WI38 (cell line): ENCODE measurements around the gene ZNF230.
A peak's percentile ranks its signal among the peaks of the same experiment; 100 is the strongest.

Experiments
- H3K4me3 ChIP-seq: 2 replicates; pipeline ENCODE4 v1.5.1; 2011; ENCODE audit warnings: low read depth, mild to moderate bottlenecking, control low read depth, low read length
- TF ChIP-seq, protein P1 (sequence below): IDR thresholded peaks from 2 replicates; pipeline ENCODE4 v1.5.1; 2012; ENCODE audit warnings: low read depth, mild to moderate bottlenecking, control low read depth, low read length

ZNF230 gene

DNA sequence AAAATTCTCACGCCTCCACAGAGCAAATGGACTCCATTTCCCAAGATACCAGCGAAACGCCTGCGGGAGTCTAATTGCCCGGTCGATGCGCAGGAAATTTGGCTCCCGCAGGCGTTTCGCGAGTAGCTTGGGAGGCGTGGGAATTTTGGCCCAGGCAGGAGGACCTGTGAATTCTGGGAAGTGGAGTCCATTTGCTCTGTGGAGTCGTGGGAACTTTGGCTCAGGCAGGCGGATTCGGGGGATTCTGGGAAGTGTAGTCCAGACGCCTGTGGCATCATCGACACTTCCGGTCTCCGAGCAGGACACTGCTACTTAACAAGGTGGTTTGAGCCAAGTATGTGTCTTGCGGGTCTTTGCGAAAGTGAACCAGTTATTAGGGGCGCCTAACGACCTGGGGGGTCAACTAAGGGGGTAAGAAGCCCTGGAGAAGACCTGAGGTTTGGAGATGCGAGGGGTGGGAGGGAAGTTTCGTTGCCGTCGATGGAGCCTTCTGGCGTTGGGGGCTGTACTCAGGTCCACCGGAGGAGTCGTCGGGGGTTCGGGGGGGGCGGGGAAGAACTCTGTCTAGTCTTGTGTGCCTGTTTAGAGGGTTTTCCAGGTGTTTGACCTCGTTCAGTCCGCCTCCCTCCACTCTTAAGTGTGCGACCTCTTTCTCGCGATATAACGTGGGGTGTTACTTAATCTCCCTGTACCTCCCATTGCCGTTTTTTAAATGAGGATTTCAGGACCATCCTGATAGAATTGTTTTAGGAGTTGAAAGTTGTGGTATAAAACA, 18.7 kb upstream of the ZNF230 start, which contains the start of gene ZNF155:
ZNF155 (plus strand) TSS at position 277 of the 775 bp plus-strand sequence. CDS start 4,356 bp downstream, outside the sequence.
- peak within 1 kb of the TSS; percentile 89 for H3K4me3 ChIP-seq
- TF ChIP-seq, protein P1, sequence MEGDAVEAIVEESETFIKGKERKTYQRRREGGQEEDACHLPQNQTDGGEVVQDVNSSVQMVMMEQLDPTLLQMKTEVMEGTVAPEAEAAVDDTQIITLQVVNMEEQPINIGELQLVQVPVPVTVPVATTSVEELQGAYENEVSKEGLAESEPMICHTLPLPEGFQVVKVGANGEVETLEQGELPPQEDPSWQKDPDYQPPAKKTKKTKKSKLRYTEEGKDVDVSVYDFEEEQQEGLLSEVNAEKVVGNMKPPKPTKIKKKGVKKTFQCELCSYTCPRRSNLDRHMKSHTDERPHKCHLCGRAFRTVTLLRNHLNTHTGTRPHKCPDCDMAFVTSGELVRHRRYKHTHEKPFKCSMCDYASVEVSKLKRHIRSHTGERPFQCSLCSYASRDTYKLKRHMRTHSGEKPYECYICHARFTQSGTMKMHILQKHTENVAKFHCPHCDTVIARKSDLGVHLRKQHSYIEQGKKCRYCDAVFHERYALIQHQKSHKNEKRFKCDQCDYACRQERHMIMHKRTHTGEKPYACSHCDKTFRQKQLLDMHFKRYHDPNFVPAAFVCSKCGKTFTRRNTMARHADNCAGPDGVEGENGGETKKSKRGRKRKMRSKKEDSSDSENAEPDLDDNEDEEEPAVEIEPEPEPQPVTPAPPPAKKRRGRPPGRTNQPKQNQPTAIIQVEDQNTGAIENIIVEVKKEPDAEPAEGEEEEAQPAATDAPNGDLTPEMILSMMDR, result no peak

DNA sequence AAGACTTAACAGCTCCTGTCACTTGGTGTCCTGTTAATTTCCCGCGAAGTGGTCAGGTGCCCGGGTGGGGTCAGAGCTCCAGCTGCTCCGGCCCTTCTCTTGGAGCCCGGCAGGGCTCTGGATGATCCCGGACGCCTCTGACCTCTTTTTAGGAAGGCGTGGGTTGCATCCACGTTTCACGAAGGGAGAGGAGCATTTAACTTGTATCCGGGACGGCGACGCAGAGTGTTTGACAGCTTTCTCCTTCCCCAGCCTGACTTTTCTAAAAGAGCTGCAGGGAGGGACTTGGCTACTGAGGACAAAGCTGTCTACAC, 18.1 kb upstream of the ZNF230 start:
- TF ChIP-seq, protein P1, result no peak
- H3K4me3 ChIP-seq, result peak overlapping the region; percentile 89

DNA sequence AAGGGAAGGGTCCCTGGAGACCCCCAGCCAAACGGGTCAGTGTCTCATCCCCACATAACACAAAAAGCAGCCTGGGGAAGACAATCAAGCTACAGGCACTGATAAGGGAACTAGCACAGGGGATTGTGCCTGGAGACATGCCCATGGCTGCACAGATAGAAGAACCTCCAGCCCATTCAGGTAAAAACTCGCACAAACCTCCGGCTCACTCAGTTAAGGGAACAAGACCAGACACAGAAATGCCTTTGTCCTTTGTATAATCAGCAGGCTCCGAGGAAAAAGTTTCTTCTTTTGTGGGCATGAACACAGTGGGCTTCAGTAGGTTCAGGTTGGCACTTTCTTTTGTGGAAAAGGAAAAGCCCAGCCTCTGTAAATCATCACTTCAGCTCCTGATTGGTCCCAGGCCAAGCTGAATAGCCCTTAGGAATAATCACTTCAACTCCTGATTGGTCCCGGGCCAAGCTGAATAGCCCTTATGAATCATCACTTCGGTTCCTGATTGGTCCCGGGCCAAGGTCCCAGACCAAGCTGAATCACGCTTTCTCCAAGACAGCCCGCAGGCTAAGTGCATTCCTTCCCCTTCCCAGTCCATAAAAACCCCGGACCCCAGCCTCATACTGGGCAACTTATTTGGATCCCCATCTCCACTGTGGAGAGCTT, 5.0 kb upstream of the ZNF230 start:
- TF ChIP-seq, protein P1, result no peak
- no peak overlapping the region for H3K4me3 ChIP-seq

DNA sequence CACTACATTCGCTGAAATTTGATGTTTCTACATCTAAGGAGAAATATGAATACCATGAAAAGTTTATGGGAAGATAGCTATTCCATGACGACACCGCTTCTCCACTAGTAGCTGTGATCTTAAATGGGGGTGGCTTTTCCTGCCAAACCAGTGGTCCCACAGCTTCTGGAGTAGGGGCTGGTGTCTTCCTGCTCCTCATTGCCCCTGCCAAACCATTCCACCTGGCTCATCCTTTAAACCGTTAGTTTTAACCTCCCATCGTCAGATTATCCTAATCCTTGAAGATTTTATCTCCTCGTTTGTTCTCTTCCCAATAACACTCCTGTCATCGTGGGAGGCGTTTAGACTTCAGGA, 568 bp upstream of the ZNF230 start:
- H3K4me3 ChIP-seq, result peak overlapping the region; percentile 93
- TF ChIP-seq, protein P1, result no peak

DNA sequence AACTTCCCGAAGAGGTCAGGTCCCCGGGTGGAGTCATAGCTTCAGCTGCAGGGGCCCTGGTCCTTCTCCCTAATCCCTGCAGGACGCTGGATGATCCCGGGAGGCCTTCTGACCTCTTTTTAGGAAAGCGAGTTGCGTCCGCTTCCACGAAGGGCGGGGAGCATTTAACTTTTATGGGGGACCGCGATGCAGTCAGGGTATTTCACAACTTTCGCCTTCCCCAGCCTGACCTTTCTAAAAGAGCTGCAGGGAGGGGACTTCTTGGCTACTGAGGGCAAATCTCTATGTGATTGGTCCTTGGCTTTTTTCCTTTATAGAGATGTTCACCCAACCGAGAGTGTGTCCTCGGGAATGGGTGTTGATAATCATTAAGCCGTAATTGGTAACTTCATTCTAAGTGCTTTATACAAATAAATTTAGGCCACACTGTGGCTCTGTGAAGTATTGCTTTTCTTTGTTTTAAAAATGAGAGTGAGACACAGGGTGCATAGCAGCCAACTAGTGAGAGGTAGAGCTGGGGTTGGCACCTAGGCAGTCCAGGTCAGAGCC, 778 bp downstream of the ZNF230 start:
- peak overlapping the region; percentile 93 for H3K4me3 ChIP-seq
- TF ChIP-seq, protein P1, result no peak

DNA sequence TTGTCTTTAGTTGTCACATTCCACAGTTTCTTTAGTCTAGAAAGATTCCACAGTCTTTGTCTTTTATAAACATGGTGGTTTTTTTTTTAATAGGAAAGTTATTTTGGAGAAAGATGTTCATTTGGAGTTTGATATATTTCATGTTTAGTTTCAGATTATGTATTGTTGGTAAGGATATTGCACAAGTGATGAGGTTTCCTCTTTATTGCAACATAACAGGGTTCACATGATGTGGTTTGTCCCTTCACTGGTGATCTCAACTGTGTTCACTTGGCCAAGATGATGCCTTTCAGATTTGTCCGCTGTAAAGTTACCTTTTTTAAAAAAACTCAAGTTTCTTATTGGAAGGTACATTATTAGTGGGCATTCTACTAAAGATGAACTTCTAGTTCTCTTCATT, 3.2 kb downstream of the ZNF230 start:
- H3K4me3 ChIP-seq, result no peak overlapping the region
- TF ChIP-seq, protein P1, result no peak

DNA sequence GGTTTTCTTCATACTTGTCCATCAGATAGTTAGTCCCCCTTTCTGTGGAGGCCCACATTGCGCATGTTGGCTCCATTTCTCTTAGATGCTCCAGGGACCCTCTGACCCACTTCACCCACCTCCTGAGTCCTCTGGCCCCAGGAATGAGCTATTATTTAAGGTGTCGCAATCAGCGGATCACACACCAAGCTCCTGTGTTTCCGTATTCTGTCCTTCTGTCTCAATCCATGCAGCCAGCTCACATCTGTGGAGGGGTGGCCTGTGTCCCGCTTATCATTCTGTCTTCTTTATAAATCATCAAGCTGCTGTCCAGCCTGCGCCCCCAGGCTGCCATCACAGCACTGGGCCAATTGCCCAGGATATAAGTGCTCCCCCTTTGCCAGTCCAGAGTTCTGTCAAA, 4.7 kb downstream of the ZNF230 start:
- no peak overlapping the region for H3K4me3 ChIP-seq
- TF ChIP-seq, protein P1, result no peak
